Ascending aorta (tissue), 2 donors: ENCODE results near the gene ZDHHC21. TPM values are rescaled to one million over a fixed set of nuclear protein-coding genes. Genes with fewer than 3 reads are reported as not detected.

Experiments used
- DNase-seq, 2 donors: peaks; one replicate each; pipeline ENCODE4 v3.0.0-alpha.2; 2019; ENCODE audit warnings: low spot score in 2 of 2
- H3K27ac ChIP-seq, 2 donors: fragments of 200-600 bp; sonication (generic); one replicate each; pipeline ENCODE4 v1.5.1; 2016 to 2017; ENCODE audit warnings: mild to moderate bottlenecking in 1 of 2
- H3K27me3 ChIP-seq: fragments of 200-600 bp; sonication (generic); one replicate; pipeline ENCODE4 v1.5.1; 2017
- H3K36me3 ChIP-seq, 2 donors: fragments of 200-600 bp; sonication (generic); one replicate each; pipeline ENCODE4 v1.5.1; 2016
- H3K4me1 ChIP-seq, 2 donors: fragments of 200-600 bp; sonication (generic); one replicate each; pipeline ENCODE4 v1.5.1; 2016 to 2017; ENCODE audit warnings: mild to moderate bottlenecking in 1 of 2
- H3K4me3 ChIP-seq, 2 donors: fragments of 200-600 bp; sonication (generic); one replicate each; pipeline ENCODE4 v1.5.1; 2016 to 2017; ENCODE audit warnings: mild to moderate bottlenecking in 1 of 2
- H3K9me3 ChIP-seq, 2 donors: fragments of 200-600 bp; sonication (generic); one replicate each; pipeline ENCODE4 v1.5.1; 2016
- intact Hi-C: fragments of 100-400 bp; cut with DNase I; formaldehyde crosslinking; loops from one replicate; pipeline ENCODE4 v1.15.1; 2023
- total RNA-seq: library from RNA; depleted of rRNA; stranded (reverse); fragments of >200 nt; gene quantifications from one replicate; pipeline ENCODE4 v1.1.0, GENCODE V29; 2016
- TF ChIP-seq, protein P1 (sequence below), 3 experiments: fragments of 200-600 bp in 2 of 3; fragments of 450-650 bp in 1 of 3; sonication (generic) in 2 of 3; IDR thresholded peaks; one replicate each; pipeline ENCODE4 v1.5.1; 2016 to 2019; ENCODE audit warnings: antibody characterized with exemption in 3 of 3, mild to moderate bottlenecking in 1 of 3, moderate library complexity in 1 of 3

The ZDHHC21 gene, protein sequence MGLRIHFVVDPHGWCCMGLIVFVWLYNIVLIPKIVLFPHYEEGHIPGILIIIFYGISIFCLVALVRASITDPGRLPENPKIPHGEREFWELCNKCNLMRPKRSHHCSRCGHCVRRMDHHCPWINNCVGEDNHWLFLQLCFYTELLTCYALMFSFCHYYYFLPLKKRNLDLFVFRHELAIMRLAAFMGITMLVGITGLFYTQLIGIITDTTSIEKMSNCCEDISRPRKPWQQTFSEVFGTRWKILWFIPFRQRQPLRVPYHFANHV
- 2.3 TPM for total RNA-seq

DNA sequence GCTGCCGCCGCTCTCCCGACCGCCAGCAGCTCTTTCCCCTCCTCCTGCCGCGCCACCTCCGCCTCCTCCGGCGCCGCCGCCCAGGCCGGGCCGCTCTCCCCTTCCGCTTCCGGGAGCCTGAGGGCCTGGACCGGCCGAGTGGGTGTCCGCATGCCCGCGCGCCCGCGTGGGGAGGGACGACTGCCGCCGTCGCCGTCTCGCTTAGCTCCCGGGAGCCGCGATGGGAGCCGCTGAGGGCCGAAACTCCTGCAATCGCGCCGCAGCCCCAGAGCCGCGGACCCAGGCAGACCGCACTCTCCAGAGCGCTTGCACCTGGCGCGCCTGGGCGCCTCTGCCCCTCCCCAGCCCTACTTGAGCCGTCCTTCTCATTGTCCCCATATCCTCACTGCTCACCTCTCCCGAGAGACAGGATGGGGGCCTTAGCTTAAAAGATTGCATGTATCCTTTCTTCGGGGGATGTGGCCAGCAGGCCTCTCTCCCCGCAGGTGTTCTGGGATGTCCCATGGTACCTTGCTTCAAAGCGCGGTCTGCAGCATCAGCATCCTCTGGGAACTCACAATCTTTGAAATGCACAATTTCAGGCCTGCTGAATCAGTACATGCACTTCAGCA, at the start of gene ZDHHC21:
Gene ZDHHC21, minus strand, starts transcription at position 182 of the 611 bp plus-strand sequence. CDS start 19,092 bp downstream, outside the sequence.
- TF ChIP-seq, protein P1, sequence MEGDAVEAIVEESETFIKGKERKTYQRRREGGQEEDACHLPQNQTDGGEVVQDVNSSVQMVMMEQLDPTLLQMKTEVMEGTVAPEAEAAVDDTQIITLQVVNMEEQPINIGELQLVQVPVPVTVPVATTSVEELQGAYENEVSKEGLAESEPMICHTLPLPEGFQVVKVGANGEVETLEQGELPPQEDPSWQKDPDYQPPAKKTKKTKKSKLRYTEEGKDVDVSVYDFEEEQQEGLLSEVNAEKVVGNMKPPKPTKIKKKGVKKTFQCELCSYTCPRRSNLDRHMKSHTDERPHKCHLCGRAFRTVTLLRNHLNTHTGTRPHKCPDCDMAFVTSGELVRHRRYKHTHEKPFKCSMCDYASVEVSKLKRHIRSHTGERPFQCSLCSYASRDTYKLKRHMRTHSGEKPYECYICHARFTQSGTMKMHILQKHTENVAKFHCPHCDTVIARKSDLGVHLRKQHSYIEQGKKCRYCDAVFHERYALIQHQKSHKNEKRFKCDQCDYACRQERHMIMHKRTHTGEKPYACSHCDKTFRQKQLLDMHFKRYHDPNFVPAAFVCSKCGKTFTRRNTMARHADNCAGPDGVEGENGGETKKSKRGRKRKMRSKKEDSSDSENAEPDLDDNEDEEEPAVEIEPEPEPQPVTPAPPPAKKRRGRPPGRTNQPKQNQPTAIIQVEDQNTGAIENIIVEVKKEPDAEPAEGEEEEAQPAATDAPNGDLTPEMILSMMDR (IDR thresholded peaks at IDR 0.05): no peak
- Histone ChIP-seq H3K27ac (peak within 1 kb of the TSS; percentile 31 to 35), H3K9me3 (no peaks in the 10 kb centered on the region), H3K36me3 (peaks cover 2 to 11% of the 10 kb centered on the region in 2 donors), H3K27me3 (no peaks in the 10 kb centered on the region), H3K4me1 (peaks cover 0 to 6% of the 10 kb centered on the region in 2 donors), H3K4me3 (peak within 1 kb of the TSS; percentile 90 to 95)
- intact Hi-C loops: no loop called here
- DNase-seq: peak; percentile 9 to 79

DNA sequence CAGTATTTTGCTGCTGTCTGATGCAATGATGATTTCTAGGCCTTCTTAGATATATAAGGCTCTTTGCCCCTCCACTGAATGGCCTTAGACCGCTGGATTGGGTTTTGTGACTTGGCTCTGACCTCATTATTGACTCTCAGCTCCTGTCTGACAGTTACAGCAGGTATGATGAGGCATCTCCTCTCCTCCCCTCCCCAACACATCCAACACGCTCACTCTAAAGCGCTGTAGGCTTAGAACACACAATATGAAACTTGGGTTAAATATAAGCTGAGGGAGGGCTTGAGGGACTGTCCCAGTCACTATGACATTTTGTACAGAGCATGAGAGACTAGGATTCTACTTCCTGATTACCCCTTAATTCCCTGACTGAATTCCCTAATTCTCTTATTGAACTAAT, 48.1 kb upstream of the ZDHHC21 start:
- H3K9me3 ChIP-seq: no peaks in the 10 kb centered on the region
- TF ChIP-seq, protein P1 (IDR thresholded peaks at IDR 0.05): no peak
- peaks cover 4 to 19% of the 10 kb centered on the region in 2 donors for H3K36me3 ChIP-seq
- no peaks in the 10 kb centered on the region for H3K27me3 ChIP-seq
- H3K4me1 ChIP-seq: no peaks in the 10 kb centered on the region
- no peak for DNase-seq
- no peak overlapping the region for H3K4me3 ChIP-seq
- H3K27ac ChIP-seq: no peak overlapping the region
- intact Hi-C loops: no loop called here

DNA sequence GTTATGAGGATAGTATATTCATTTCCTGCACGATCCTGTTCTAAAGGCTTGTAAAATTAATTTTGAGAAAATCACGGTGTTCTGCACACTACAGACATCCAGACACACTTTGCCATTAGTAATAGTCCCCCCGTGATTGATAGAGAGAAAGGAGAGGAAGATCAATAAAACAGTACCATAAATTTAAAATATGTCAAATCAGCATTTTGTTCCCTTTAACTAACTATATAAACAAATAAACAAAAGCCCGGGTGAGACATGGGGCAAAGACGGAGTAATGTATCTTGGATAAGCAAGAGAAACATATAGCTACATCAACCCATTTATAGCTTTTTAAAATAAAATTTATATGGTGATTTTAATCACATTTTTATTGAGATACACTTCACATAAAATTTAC, 39.9 kb upstream of the ZDHHC21 start:
- Histone ChIP-seq H3K4me3 (no peak overlapping the region), H3K27ac (no peak overlapping the region), H3K9me3 (no peaks in the 10 kb centered on the region), H3K4me1 (no peaks in the 10 kb centered on the region), H3K36me3 (peaks cover 0 to 9% of the 10 kb centered on the region in 2 donors), H3K27me3 (no peaks in the 10 kb centered on the region)
- TF ChIP-seq, protein P1 (IDR thresholded peaks at IDR 0.05): no peak
- intact Hi-C loops: no loop called here
- DNase-seq: no peak

DNA sequence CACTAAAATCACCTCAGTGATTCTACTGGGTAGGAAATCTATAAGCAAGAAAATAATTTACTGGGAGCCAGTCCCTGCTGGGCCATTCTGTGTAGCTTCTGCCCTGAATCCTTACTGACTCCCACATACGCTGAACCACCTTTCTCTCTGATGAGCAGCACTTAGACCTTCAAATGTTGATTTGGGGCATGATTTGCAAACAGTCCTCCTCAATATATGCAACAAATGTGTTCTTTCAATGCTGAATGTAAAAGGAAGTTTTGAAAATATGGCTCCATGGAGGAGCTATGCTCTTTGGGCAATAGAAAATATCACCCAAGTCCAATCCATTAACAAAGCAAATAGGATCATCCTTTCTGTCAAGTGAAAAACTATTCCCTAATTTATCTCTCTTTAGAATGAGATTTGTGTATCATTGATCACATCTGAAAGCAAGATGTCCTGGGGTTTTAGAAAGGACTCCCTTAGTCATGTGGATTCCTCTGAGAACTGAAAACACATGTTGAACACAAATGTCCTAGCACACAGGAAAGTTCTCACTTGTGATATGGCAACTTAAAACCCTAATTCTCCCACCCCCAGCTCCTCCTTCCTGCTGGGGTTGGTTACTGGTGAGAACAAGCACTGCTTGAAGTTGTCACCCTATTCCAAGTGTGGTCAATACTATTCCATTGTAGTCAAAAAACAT, 38.2 kb upstream of the ZDHHC21 start:
- no peak for DNase-seq
- no peaks in the 10 kb centered on the region for H3K27me3 ChIP-seq
- intact Hi-C loops: no loop called here
- no peaks in the 10 kb centered on the region for H3K36me3 ChIP-seq
- no peak overlapping the region for H3K27ac ChIP-seq
- no peak overlapping the region for H3K4me3 ChIP-seq
- H3K4me1 ChIP-seq: no peaks in the 10 kb centered on the region
- no peaks in the 10 kb centered on the region for H3K9me3 ChIP-seq
- TF ChIP-seq, protein P1 (IDR thresholded peaks at IDR 0.05): no peak

DNA sequence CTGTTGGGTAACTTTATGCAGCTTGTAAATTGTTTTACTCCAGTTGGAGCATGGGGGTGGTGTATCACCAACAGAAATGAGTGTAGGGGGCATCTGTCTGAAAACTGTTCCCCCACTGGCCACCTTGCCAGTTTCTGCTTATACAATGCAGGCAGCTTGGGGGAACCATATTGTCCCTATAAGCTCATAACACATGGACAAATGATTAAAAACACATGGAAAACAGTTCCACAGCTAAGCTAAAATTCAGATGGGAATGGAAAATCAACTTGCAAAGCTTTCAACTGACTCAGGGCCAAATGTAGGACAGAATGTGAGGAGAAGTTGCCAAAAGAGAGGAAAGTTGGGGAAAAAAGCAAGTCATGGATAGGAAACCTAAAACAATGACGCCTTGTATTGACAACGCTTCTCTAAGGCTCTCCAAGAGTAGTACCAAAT, 37.2 kb upstream of the ZDHHC21 start:
- intact Hi-C loops: no loop called here
- TF ChIP-seq, protein P1 (IDR thresholded peaks at IDR 0.05): no peak
- Histone ChIP-seq H3K4me1 (no peaks in the 10 kb centered on the region), H3K27ac (no peak overlapping the region), H3K36me3 (no peaks in the 10 kb centered on the region), H3K4me3 (no peak overlapping the region), H3K27me3 (no peaks in the 10 kb centered on the region), H3K9me3 (no peaks in the 10 kb centered on the region)
- DNase-seq: no peak
